ENCODE measurements around the gene MMP27. TPM values are rescaled to one million over a fixed set of nuclear protein-coding genes. Genes with fewer than 3 reads are reported as not detected.

The MMP27 gene
- total RNA-seq, 1 donor from 2014 or later, result not detected

- H3K36me3 ChIP-seq (ENCODE audit: control insufficient read depth in 3 of 3, insufficient read depth in 3 of 3, low read length in 3 of 3), result no peaks in the 10 kb centered on the region
- H3K4me1 ChIP-seq (ENCODE audit: control insufficient read depth in 3 of 3, insufficient read depth in 3 of 3, low read length in 3 of 3), result no peaks in the 10 kb centered on the region
- H3K27me3 ChIP-seq (ENCODE audit: control insufficient read depth in 3 of 3, insufficient read depth in 3 of 3, low read length in 3 of 3), result peaks cover 0 to 4% (median 0%) of the 10 kb centered on the region in 3 donors
- H3K9me3 ChIP-seq (ENCODE audit: control insufficient read depth in 3 of 3, low read length in 3 of 3), result no peaks in the 10 kb centered on the region
- no peak overlapping the region for H3K27ac ChIP-seq (ENCODE audit: low read depth, low read length)
- no peak overlapping the region for H3K4me3 ChIP-seq (ENCODE audit: low read length in 3 of 3)
- H3K9ac ChIP-seq (ENCODE audit: low read depth in 1 of 3, low read length in 3 of 3), result no peak overlapping the region
These were observed 41.4 kb downstream of the MMP27 start for GRCh38 chr11:102664001-102664752.

DNA sequence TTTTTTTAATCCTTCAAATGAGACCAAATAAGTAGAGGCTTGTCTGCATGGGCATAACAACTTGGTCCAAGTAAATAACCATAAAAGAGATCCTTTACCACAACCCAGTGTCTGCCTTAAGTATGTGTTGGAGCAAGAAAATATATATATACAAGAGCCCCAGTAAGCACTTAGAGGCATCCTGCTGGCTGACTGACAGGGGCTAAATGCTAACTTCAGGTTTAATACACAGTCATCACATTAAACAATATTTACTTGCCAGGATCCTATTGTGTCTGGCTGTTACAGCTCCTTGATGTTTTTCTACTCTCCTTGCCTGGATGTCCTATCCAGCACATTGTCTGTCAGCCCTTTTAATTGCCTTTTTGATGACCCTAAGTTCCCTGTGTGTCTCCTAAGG, 43.0 kb downstream of the MMP27 start:
- peaks cover 0 to 5% (median 0%) of the 10 kb centered on the region in 3 donors for H3K27me3 ChIP-seq (ENCODE audit: control insufficient read depth in 3 of 3, insufficient read depth in 3 of 3, low read length in 3 of 3)
- H3K4me1 ChIP-seq (ENCODE audit: control insufficient read depth in 3 of 3, insufficient read depth in 3 of 3, low read length in 3 of 3), result no peaks in the 10 kb centered on the region
- H3K27ac ChIP-seq (ENCODE audit: low read depth, low read length), result no peak overlapping the region
- H3K36me3 ChIP-seq (ENCODE audit: control insufficient read depth in 3 of 3, insufficient read depth in 3 of 3, low read length in 3 of 3), result no peaks in the 10 kb centered on the region
- no peaks in the 10 kb centered on the region for H3K9me3 ChIP-seq (ENCODE audit: control insufficient read depth in 3 of 3, low read length in 3 of 3)
- H3K9ac ChIP-seq (ENCODE audit: low read depth in 1 of 3, low read length in 3 of 3), result no peak overlapping the region
- H3K4me3 ChIP-seq (ENCODE audit: low read length in 3 of 3), result no peak overlapping the region

DNA sequence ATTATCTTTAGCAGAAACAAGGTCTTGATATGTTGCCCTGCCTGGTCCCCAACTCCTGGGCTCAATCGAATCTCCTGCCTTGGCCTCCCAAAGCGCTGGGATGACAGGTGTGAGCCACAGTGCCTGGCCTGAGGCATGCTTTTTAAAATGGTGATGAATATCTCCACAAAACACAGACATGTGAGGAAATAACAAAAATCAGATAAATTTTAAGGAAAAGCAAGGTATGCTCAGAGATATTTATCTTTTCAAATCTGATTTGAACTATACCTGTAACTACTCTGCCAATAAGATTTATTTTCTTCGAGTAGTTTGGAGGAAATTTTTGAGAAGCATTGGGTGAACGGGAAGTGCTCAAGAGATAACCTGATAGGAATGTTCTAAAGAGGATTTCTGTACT, 44.5 kb downstream of the MMP27 start:
- H3K9ac ChIP-seq (ENCODE audit: low read depth in 1 of 3, low read length in 3 of 3), result no peak overlapping the region
- H3K9me3 ChIP-seq (ENCODE audit: control insufficient read depth in 3 of 3, low read length in 3 of 3), result no peaks in the 10 kb centered on the region
- H3K27ac ChIP-seq (ENCODE audit: low read depth, low read length), result no peak overlapping the region
- H3K4me3 ChIP-seq (ENCODE audit: low read length in 3 of 3), result no peak overlapping the region
- no peaks in the 10 kb centered on the region for H3K36me3 ChIP-seq (ENCODE audit: control insufficient read depth in 3 of 3, insufficient read depth in 3 of 3, low read length in 3 of 3)
- H3K4me1 ChIP-seq (ENCODE audit: control insufficient read depth in 3 of 3, insufficient read depth in 3 of 3, low read length in 3 of 3), result no peaks in the 10 kb centered on the region
- peaks cover 0 to 5% (median 0%) of the 10 kb centered on the region in 3 donors for H3K27me3 ChIP-seq (ENCODE audit: control insufficient read depth in 3 of 3, insufficient read depth in 3 of 3, low read length in 3 of 3)

DNA sequence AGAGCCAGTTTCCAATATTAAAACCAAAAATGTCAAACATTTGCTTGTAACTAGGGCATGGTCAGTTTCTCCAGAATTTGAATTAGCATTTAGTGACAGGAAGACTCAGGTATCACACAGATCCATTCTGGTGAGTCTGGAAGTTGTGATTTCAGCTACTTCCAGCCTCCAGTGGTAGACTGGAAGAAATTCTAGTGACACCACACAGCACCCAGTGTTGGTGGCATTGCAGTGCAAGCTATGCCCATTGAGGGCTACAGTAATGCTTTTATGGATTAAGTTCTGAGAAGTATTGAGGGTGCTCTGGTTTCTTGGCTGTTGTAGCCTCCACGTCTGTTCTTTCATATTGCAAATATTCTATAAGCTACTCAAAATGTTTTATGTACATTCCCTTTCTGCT, 49.0 kb downstream of the MMP27 start:
- Histone ChIP-seq H3K27ac (ENCODE audit: low read depth, low read length) (no peak overlapping the region), H3K9me3 (ENCODE audit: control insufficient read depth in 3 of 3, low read length in 3 of 3) (peaks cover 0 to 5% (median 0%) of the 10 kb centered on the region in 3 donors), H3K4me1 (ENCODE audit: control insufficient read depth in 3 of 3, insufficient read depth in 3 of 3, low read length in 3 of 3) (no peaks in the 10 kb centered on the region), H3K27me3 (ENCODE audit: control insufficient read depth in 3 of 3, insufficient read depth in 3 of 3, low read length in 3 of 3) (peaks cover 0 to 5% (median 0%) of the 10 kb centered on the region in 3 donors), H3K9ac (ENCODE audit: low read depth in 1 of 3, low read length in 3 of 3) (no peak overlapping the region), H3K36me3 (ENCODE audit: control insufficient read depth in 3 of 3, insufficient read depth in 3 of 3, low read length in 3 of 3) (no peaks in the 10 kb centered on the region), H3K4me3 (ENCODE audit: low read length in 3 of 3) (no peak overlapping the region)

DNA sequence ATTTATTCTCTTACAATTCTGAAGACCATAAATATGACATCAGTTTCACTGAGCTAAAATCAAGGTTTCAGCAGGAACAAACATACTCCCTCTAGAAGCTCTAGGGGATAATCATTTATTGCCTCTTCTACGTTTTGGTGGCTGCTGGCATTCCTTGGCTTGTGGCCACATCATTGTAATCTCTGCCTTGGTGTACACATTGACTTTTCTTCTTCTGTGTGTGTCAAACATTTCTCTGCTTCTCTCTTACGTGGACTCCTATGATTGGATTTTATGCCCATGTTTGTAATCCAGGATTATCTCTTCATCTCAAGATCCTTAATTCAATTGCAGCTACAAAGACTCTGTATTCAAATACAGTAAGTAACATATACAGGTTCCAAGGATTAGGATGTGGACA, 50.0 kb downstream of the MMP27 start:
- Histone ChIP-seq H3K27ac (ENCODE audit: low read depth, low read length) (no peak overlapping the region), H3K4me3 (ENCODE audit: low read length in 3 of 3) (no peak overlapping the region)

DNA sequence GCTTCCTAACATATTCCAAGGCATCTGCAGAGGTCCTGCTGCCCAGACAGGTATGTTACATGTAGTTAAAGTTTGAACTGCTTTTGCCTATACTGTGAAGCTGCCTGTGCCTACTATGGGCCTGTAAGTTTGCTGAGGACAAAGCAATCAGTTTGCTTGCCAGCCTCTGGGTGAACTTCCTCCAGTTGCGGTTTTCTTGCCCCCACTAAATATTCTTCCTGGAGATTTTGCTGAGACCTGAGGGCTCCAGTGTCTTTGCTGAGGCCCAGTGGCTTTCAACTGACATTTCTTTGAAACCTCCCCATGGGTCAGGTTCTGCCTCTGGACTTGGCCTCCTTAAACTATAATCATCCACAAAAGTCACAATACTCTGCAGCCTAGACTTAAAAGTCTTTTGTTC, 50.8 kb downstream of the MMP27 start:
- H3K27me3 ChIP-seq (ENCODE audit: control insufficient read depth in 3 of 3, insufficient read depth in 3 of 3, low read length in 3 of 3), result peaks cover 0 to 5% (median 0%) of the 10 kb centered on the region in 3 donors
- no peak overlapping the region for H3K27ac ChIP-seq (ENCODE audit: low read depth, low read length)
- no peaks in the 10 kb centered on the region for H3K36me3 ChIP-seq (ENCODE audit: control insufficient read depth in 3 of 3, insufficient read depth in 3 of 3, low read length in 3 of 3)
- no peak overlapping the region for H3K4me3 ChIP-seq (ENCODE audit: low read length in 3 of 3)
- H3K4me1 ChIP-seq (ENCODE audit: control insufficient read depth in 3 of 3, insufficient read depth in 3 of 3, low read length in 3 of 3), result no peaks in the 10 kb centered on the region
- H3K9me3 ChIP-seq (ENCODE audit: control insufficient read depth in 3 of 3, low read length in 3 of 3), result peaks cover 0 to 5% (median 0%) of the 10 kb centered on the region in 3 donors
- H3K9ac ChIP-seq (ENCODE audit: low read depth in 1 of 3, low read length in 3 of 3), result no peak overlapping the region

More for the DNA sequence above, 50.0 kb downstream of the MMP27 start:
- H3K36me3 ChIP-seq (ENCODE audit: control insufficient read depth in 3 of 3, insufficient read depth in 3 of 3, low read length in 3 of 3), result no peaks in the 10 kb centered on the region
- H3K27me3 ChIP-seq (ENCODE audit: control insufficient read depth in 3 of 3, insufficient read depth in 3 of 3, low read length in 3 of 3), result peaks cover 0 to 5% (median 0%) of the 10 kb centered on the region in 3 donors
- H3K4me1 ChIP-seq (ENCODE audit: control insufficient read depth in 3 of 3, insufficient read depth in 3 of 3, low read length in 3 of 3), result no peaks in the 10 kb centered on the region
- H3K9me3 ChIP-seq (ENCODE audit: control insufficient read depth in 3 of 3, low read length in 3 of 3), result peaks cover 0 to 5% (median 0%) of the 10 kb centered on the region in 3 donors
- no peak overlapping the region for H3K9ac ChIP-seq (ENCODE audit: low read depth in 1 of 3, low read length in 3 of 3)

GRCh38 chr11:102653744-102654291, 51.8 kb downstream of the MMP27 start:
- peaks cover 0 to 5% (median 0%) of the 10 kb centered on the region in 3 donors for H3K9me3 ChIP-seq (ENCODE audit: control insufficient read depth in 3 of 3, low read length in 3 of 3)
- no peak overlapping the region for H3K4me3 ChIP-seq (ENCODE audit: low read length in 3 of 3)
- H3K9ac ChIP-seq (ENCODE audit: low read depth in 1 of 3, low read length in 3 of 3), result no peak overlapping the region
- H3K27ac ChIP-seq (ENCODE audit: low read depth, low read length), result no peak overlapping the region
- H3K27me3 ChIP-seq (ENCODE audit: control insufficient read depth in 3 of 3, insufficient read depth in 3 of 3, low read length in 3 of 3), result no peaks in the 10 kb centered on the region
- H3K36me3 ChIP-seq (ENCODE audit: control insufficient read depth in 3 of 3, insufficient read depth in 3 of 3, low read length in 3 of 3), result no peaks in the 10 kb centered on the region
- H3K4me1 ChIP-seq (ENCODE audit: control insufficient read depth in 3 of 3, insufficient read depth in 3 of 3, low read length in 3 of 3), result no peaks in the 10 kb centered on the region

GRCh38 chr11:102647430-102647829, 58.1 kb downstream of the MMP27 start:
- Histone ChIP-seq H3K27me3 (ENCODE audit: control insufficient read depth in 3 of 3, insufficient read depth in 3 of 3, low read length in 3 of 3) (no peaks in the 10 kb centered on the region), H3K9me3 (ENCODE audit: control insufficient read depth in 3 of 3, low read length in 3 of 3) (no peaks in the 10 kb centered on the region), H3K27ac (ENCODE audit: low read depth, low read length) (no peak overlapping the region), H3K9ac (ENCODE audit: low read depth in 1 of 3, low read length in 3 of 3) (no peak overlapping the region), H3K4me3 (ENCODE audit: low read length in 3 of 3) (no peak overlapping the region), H3K4me1 (ENCODE audit: control insufficient read depth in 3 of 3, insufficient read depth in 3 of 3, low read length in 3 of 3) (no peaks in the 10 kb centered on the region), H3K36me3 (ENCODE audit: control insufficient read depth in 3 of 3, insufficient read depth in 3 of 3, low read length in 3 of 3) (no peaks in the 10 kb centered on the region)

DNA sequence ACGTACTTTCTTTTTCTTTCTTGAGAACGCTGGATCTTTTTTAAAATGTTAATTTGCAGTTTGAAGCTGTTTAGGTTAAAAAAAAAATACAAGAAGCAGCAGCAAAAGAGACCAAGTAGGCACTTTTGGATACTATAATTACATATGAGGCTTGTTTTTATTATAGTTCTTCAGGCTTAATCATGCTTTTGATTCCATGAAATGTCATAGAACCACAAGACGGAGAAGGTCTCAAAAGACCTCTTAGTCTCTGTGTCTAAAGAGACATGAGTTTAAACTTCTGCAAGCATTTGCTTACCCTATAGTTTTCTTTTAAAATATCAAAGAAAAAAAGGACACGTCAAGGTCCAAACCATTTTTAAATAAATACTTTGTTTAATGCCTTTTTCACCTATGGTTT, 61.6 kb downstream of the MMP27 start:
- no peaks in the 10 kb centered on the region for H3K9me3 ChIP-seq (ENCODE audit: control insufficient read depth in 3 of 3, low read length in 3 of 3)
- H3K27ac ChIP-seq (ENCODE audit: low read depth, low read length), result no peak overlapping the region
- peaks cover 0 to 3% (median 0%) of the 10 kb centered on the region in 3 donors for H3K27me3 ChIP-seq (ENCODE audit: control insufficient read depth in 3 of 3, insufficient read depth in 3 of 3, low read length in 3 of 3)
- no peaks in the 10 kb centered on the region for H3K4me1 ChIP-seq (ENCODE audit: control insufficient read depth in 3 of 3, insufficient read depth in 3 of 3, low read length in 3 of 3)
- H3K4me3 ChIP-seq (ENCODE audit: low read length in 3 of 3), result no peak overlapping the region
- no peaks in the 10 kb centered on the region for H3K36me3 ChIP-seq (ENCODE audit: control insufficient read depth in 3 of 3, insufficient read depth in 3 of 3, low read length in 3 of 3)
- H3K9ac ChIP-seq (ENCODE audit: low read depth in 1 of 3, low read length in 3 of 3), result no peak overlapping the region

Measured in skeletal muscle tissue (tissue), 4 donors.